Motor neuron (in vitro differentiated cells): ENCODE results near the gene DLX4. TPM values are rescaled to one million over a fixed set of nuclear protein-coding genes. Genes with fewer than 3 reads are reported as not detected.

Experiments used
- ATAC-seq, 8 experiments: fragments of 200-7000 bp; cut with Tn5 transposase; replicated peaks in 6 of 8; 2 replicates each; pipeline ENCODE4 v1.8.0; 2021; ENCODE audit warnings: mild to moderate bottlenecking in 8 of 8, moderate library complexity in 8 of 8
- H3K27ac ChIP-seq, 2 donors: fragments of 250-450 bp; sonication (Bioruptor Pico); 2 replicates each; pipeline ENCODE4 v1.9.0; 2021; ENCODE audit warnings: antibody characterized with exemption in 2 of 2, mild to moderate bottlenecking in 2 of 2, moderate library complexity in 1 of 2
- H3K4me1 ChIP-seq, 2 donors: fragments of 250-450 bp; sonication (Bioruptor Pico); replicated peaks in 1 of 2; 2 replicates each; pipeline ENCODE4 v1.6.1; 2021; ENCODE audit warnings: antibody characterized with exemption in 2 of 2, mild to moderate bottlenecking in 2 of 2, moderate library complexity in 1 of 2
- H3K4me3 ChIP-seq, 5 donors: fragments of 250-450 bp; sonication (Bioruptor Pico); 2 replicates each; pipeline ENCODE4 v1.9.0; 2021; ENCODE audit warnings: antibody characterized with exemption in 5 of 5, mild to moderate bottlenecking in 5 of 5, moderate library complexity in 4 of 5
- WGBS, 10 experiments: fragments of 450-650 bp; shearing (Covaris generic); methylation state at CpG; one replicate each; pipeline ENCODE4 v1.0.0; 2022; 5-methylcytosine and 5-hydroxymethylcytosine counted together
- in situ Hi-C, 9 experiments: fragments of 400-800 bp; cut with MboI; loops; one replicate each; pipeline ENCODE4 v1.15.0; 2021; ENCODE audit warnings: low sequenced_read_pairs in 9 of 9, low pct_unique_long_range_greater_than_20kb in 2 of 9; ENCODE audit not compliant: unreplicated experiment in 9 of 9
- total RNA-seq, 8 experiments: library from RNA; unstranded; fragments of 300-600 nt; gene quantifications; 2 replicates each; pipeline versions ENCODE4 v1.2.3 to v1.2.4, GENCODE V29; 2022

Gene DLX4
- total RNA-seq, result 1 to 10 TPM in 4 of 8 experiments, under 1 TPM in 2, not detected in 2; 0.46 to 2.6 (median 1.3) TPM

GRCh38 chr17:49969134-49969759 lies at the start of gene DLX4:
Gene DLX4 (plus strand): TSS chr17:49969190. CDS start chr17:49969469, 279 bp downstream.
- 0 to 75% (median 3%) methylated on average over 2 to 13 of the region's 45 CpGs; no CpG with 5 or more reads in 7 of the 10 experiments for WGBS, 10 experiments
- in situ Hi-C loops, result no loop called here
- Histone ChIP-seq H3K27ac (no peak within 1 kb of the TSS), H3K4me3 (peak within 1 kb of the TSS; percentile 9 to 22 (median 18)), H3K4me1 (peaks cover 0 to 6% of the 10 kb centered on the region in 2 donors)
- ATAC-seq, result no peak

GRCh38 chr17:49920030-49920769 lies 48.8 kb upstream of the DLX4 start:
- WGBS, 10 experiments, result 60 to 84% (median 74%) methylated on average over 1 to 5 of the region's 9 CpGs; no CpG with 5 or more reads in 4 of the 10 experiments
- ATAC-seq, result peak in 2 of 8 experiments; percentile 52 to 77

GRCh38 chr17:49922095-49922494 lies 46.9 kb upstream of the DLX4 start:
- Histone ChIP-seq H3K27ac (no peak overlapping the region), H3K4me1 (no peaks in the 10 kb centered on the region), H3K4me3 (no peak overlapping the region)
- 40 to 68% (median 57%) methylated on average over 1 to 4 of the region's 4 CpGs; no CpG with 5 or more reads in 6 of the 10 experiments for WGBS, 10 experiments
- in situ Hi-C loops, result no loop called here
- no peak for ATAC-seq

More at GRCh38 chr17:49920030-49920769, 48.8 kb upstream of the DLX4 start:
- no peak overlapping the region for H3K4me3 ChIP-seq
- H3K4me1 ChIP-seq, result no peaks in the 10 kb centered on the region
- in situ Hi-C loops, result no loop called here
- no peak overlapping the region for H3K27ac ChIP-seq

GRCh38 chr17:49924116-49924515 lies 44.9 kb upstream of the DLX4 start:
- WGBS, 10 experiments, result 57 to 80% methylated on average over 1 to 3 of the region's 14 CpGs; no CpG with 5 or more reads in 8 of the 10 experiments
- H3K4me3 ChIP-seq, result no peak overlapping the region
- ATAC-seq, result no peak
- H3K27ac ChIP-seq, result no peak overlapping the region
- in situ Hi-C loops, result no loop called here
- H3K4me1 ChIP-seq, result no peaks in the 10 kb centered on the region

GRCh38 chr17:49924589-49924988 lies 44.4 kb upstream of the DLX4 start:
- no peak for ATAC-seq
- Histone ChIP-seq H3K27ac (no peak overlapping the region), H3K4me1 (no peaks in the 10 kb centered on the region), H3K4me3 (no peak overlapping the region)
- 14 to 100% (median 71%) methylated on average over 1 to 4 of the region's 7 CpGs; no CpG with 5 or more reads in 5 of the 10 experiments for WGBS, 10 experiments
- in situ Hi-C loops, result no loop called here

GRCh38 chr17:49925921-49926320 lies 43.1 kb upstream of the DLX4 start:
- in situ Hi-C loops, result no loop called here
- no peak overlapping the region for H3K4me3 ChIP-seq
- H3K27ac ChIP-seq, result no peak overlapping the region
- no peaks in the 10 kb centered on the region for H3K4me1 ChIP-seq
- peak in 2 of 8 experiments; percentile 9 to 41 for ATAC-seq
- WGBS, 10 experiments, result 20 to 86% (median 60%) methylated on average over 1 to 6 of the region's 9 CpGs; no CpG with 5 or more reads in 7 of the 10 experiments

GRCh38 chr17:49926886-49927285 lies 42.1 kb upstream of the DLX4 start:
- no peak overlapping the region for H3K4me3 ChIP-seq
- in situ Hi-C loops, result no loop called here
- no peaks in the 10 kb centered on the region for H3K4me1 ChIP-seq
- H3K27ac ChIP-seq, result no peak overlapping the region
- peak in 2 of 8 experiments; percentile 97 to 98 for ATAC-seq
- WGBS, 10 experiments, result 16 to 60% methylated on average over 1 to 5 of the region's 13 CpGs; no CpG with 5 or more reads in 8 of the 10 experiments

GRCh38 chr17:49928126-49928800 lies 40.7 kb upstream of the DLX4 start:
- 30 to 74% (median 44%) methylated on average over 1 to 6 of the region's 10 CpGs; no CpG with 5 or more reads in 4 of the 10 experiments for WGBS, 10 experiments
- in situ Hi-C loops, result no loop called here
- Histone ChIP-seq H3K4me3 (no peak overlapping the region), H3K4me1 (no peaks in the 10 kb centered on the region), H3K27ac (no peak overlapping the region)
- ATAC-seq, result no peak

- WGBS, 10 experiments, result 56 to 83% (median 67%) methylated on average over 2 to 4 of the region's 6 CpGs; no CpG with 5 or more reads in 3 of the 10 experiments
- in situ Hi-C loops, result no loop called here
- Histone ChIP-seq H3K27ac (no peak overlapping the region), H3K4me1 (no peaks in the 10 kb centered on the region), H3K4me3 (no peak overlapping the region)
- ATAC-seq, result no peak
Observed at GRCh38 chr17:49928837-49929475, 40.0 kb upstream of the DLX4 start.

- Histone ChIP-seq H3K4me1 (no peaks in the 10 kb centered on the region), H3K4me3 (no peak overlapping the region), H3K27ac (no peak overlapping the region)
- in situ Hi-C loops, result no loop called here
- WGBS, 10 experiments, result 65 to 94% methylated on average over 3 to 6 of the region's 8 CpGs; no CpG with 5 or more reads in 8 of the 10 experiments
- no peak for ATAC-seq
Observed at GRCh38 chr17:49930880-49931279, 38.1 kb upstream of the DLX4 start.

GRCh38 chr17:49931416-49932137 lies 37.4 kb upstream of the DLX4 start:
- no peak for ATAC-seq
- in situ Hi-C loops, result no loop called here
- H3K27ac ChIP-seq, result no peak overlapping the region
- 50 to 86% (median 63%) methylated on average over 1 to 7 of the region's 16 CpGs; no CpG with 5 or more reads in 4 of the 10 experiments for WGBS, 10 experiments
- H3K4me3 ChIP-seq, result no peak overlapping the region
- H3K4me1 ChIP-seq, result no peaks in the 10 kb centered on the region

GRCh38 chr17:49932138-49932723 lies 36.8 kb upstream of the DLX4 start:
- Histone ChIP-seq H3K4me1 (no peaks in the 10 kb centered on the region), H3K27ac (no peak overlapping the region), H3K4me3 (no peak overlapping the region)
- in situ Hi-C loops, result no loop called here
- ATAC-seq, result no peak
- WGBS, 10 experiments, result 50 to 100% methylated on average over 1 of the region's 17 CpGs; no CpG with 5 or more reads in 8 of the 10 experiments
